Right lobe of liver (tissue), 6 donors: ENCODE measurements around the gene ASB15. TPM values are rescaled to one million over a fixed set of nuclear protein-coding genes. Genes with fewer than 3 reads are reported as not detected.

Source experiments
- ATAC-seq, 4 donors: fragments of 200-7000 bp; cut with Tn5 transposase; one replicate each; pipeline ENCODE4 v1.9.1; 2020; ENCODE audit warnings: mild to moderate bottlenecking in 4 of 4, moderate library complexity in 4 of 4
- DNase-seq, 3 donors: peaks; one replicate each; pipeline ENCODE4 v3.0.0-alpha.2; 2020
- H3K27ac ChIP-seq, 3 donors: fragments of 200-600 bp; one replicate each; pipeline ENCODE4 v1.8.0; 2022
- H3K27me3 ChIP-seq, 2 donors: fragments of 200-600 bp; one replicate each; pipeline ENCODE4 v1.8.0; 2022
- H3K36me3 ChIP-seq, 4 donors: fragments of 200-600 bp; sonication (generic) in 1 of 4; one replicate each; pipeline versions ENCODE4 v1.5.1 to v1.8.0; 2017 to 2022; ENCODE audit warnings: control low read depth in 1 of 4
- H3K4me1 ChIP-seq, 4 donors: fragments of 200-600 bp; sonication (generic) in 1 of 4; one replicate each; pipeline versions ENCODE4 v1.5.1 to v1.8.0; 2017 to 2022; ENCODE audit warnings: control low read depth in 1 of 4
- H3K4me3 ChIP-seq, 3 donors: fragments of 200-600 bp; one replicate each; pipeline ENCODE4 v1.8.0; 2022
- H3K9me3 ChIP-seq, 4 donors: fragments of 200-600 bp; sonication (generic) in 1 of 4; one replicate each; pipeline versions ENCODE4 v1.5.1 to v1.8.0; 2017 to 2022; ENCODE audit warnings: control low read depth in 1 of 4
- POLR2A ChIP-seq: fragments of 450-650 bp; IDR thresholded peaks from one replicate; pipeline ENCODE4 v1.6.1; 2017; ENCODE audit warnings: antibody characterized with exemption, mild to moderate bottlenecking
- WGBS: methylation state at CpG from one replicate; pipeline ENCODE4 v1.1.6; 2018; ENCODE audit warnings: low coverage, low lambda C conversion rate; ENCODE audit not compliant: insufficient coverage; ENCODE audit errors: missing lambda C conversion rate; 5-methylcytosine and 5-hydroxymethylcytosine counted together
- intact Hi-C, 2 donors: fragments of 100-400 bp; cut with DNase I; formaldehyde crosslinking; loops; one replicate each; pipeline versions ENCODE4 v1.11.2 to v1.14.1; 2022
- total RNA-seq, 6 experiments: library from RNA; depleted of rRNA in 2 of 6; stranded (reverse); fragments of >200 nt in 2 of 6; fragmentation: NEBNext Ultra II Directional in 3 of 6; extraction: Animal tissue kit (Norgen Biotek cat#: 25700) in 3 of 6; gene quantifications; one replicate each; pipeline versions ENCODE4 v1.1.0 to v1.2.4, GENCODE V29; 2016 to 2023
- TF ChIP-seq, protein P1 (sequence below), 4 donors: fragments of 200-600 bp in 3 of 4; fragments of 450-650 bp in 1 of 4; IDR thresholded peaks; one replicate each; pipeline versions ENCODE4 v1.5.1 to v1.8.0; 2016 to 2022; ENCODE audit warnings: antibody characterized with exemption in 4 of 4, mild to moderate bottlenecking in 2 of 4
- donor health status: DM: no; HTN: yes; CAD: no.
- donor health status: DM: no; HTN: no; CAD: no.
- donor health status: DM: no; HTN: no; CAD: no.
- donor health status: DM: no; HTN: yes; CAD: no.
- donor health status: DM: no; HTN: yes; CAD: no.

Gene ASB15
- total RNA-seq, 6 experiments from 2014 or later = not detected

DNA sequence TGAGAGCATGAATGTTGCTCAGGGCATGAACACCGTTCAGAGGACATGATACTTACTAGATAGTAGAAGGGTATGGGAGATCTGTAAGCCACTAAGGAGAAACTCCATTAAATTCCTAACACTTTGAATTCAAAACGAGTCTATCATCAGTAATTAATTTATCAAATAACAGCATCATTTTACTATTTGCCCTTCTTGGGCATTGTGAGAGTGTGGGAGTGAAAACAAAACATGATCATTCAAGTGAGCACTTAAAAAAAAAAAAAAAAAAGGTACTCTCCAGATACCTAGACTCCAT, 20.5 kb upstream of the ASB15 start:
- DNase-seq = no peak
- Histone ChIP-seq H3K27ac (no peak overlapping the region), H3K36me3 (no peaks in the 10 kb centered on the region), H3K4me3 (no peak overlapping the region), H3K27me3 (no peaks in the 10 kb centered on the region), H3K4me1 (no peaks in the 10 kb centered on the region), H3K9me3 (no peaks in the 10 kb centered on the region)
- TF ChIP-seq, protein P1, sequence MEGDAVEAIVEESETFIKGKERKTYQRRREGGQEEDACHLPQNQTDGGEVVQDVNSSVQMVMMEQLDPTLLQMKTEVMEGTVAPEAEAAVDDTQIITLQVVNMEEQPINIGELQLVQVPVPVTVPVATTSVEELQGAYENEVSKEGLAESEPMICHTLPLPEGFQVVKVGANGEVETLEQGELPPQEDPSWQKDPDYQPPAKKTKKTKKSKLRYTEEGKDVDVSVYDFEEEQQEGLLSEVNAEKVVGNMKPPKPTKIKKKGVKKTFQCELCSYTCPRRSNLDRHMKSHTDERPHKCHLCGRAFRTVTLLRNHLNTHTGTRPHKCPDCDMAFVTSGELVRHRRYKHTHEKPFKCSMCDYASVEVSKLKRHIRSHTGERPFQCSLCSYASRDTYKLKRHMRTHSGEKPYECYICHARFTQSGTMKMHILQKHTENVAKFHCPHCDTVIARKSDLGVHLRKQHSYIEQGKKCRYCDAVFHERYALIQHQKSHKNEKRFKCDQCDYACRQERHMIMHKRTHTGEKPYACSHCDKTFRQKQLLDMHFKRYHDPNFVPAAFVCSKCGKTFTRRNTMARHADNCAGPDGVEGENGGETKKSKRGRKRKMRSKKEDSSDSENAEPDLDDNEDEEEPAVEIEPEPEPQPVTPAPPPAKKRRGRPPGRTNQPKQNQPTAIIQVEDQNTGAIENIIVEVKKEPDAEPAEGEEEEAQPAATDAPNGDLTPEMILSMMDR (IDR thresholded peaks at IDR 0.05) = no peak
- no peak for TF ChIP-seq POLR2A
- intact Hi-C loops = no loop called here
- 18% methylated on average over 2 of the region's 2 CpGs for WGBS
- ATAC-seq = peak in 1 of 4 donors; percentile 44

DNA sequence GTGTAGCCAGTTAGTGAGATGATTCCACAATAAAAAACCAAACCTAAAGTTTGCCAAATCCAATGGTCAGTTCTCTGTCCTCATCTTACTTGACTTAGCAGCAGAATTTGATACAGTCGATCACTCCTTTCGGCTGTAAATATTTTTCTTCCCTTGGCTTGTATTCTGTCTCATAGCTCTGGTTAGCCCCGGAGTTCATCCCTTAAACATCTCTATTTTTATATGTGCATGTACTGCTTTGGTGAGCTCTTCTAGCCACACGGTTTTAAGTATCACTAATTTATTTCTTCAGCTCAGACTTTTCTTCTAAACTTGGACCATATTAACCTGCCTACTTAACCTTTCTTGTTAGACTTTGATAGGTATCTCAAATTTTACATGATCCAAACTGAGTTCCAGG, 17.8 kb upstream of the ASB15 start:
- Histone ChIP-seq H3K27ac (no peak overlapping the region), H3K4me1 (no peaks in the 10 kb centered on the region), H3K27me3 (no peaks in the 10 kb centered on the region), H3K36me3 (no peaks in the 10 kb centered on the region), H3K4me3 (no peak overlapping the region), H3K9me3 (no peaks in the 10 kb centered on the region)
- TF ChIP-seq, protein P1 (IDR thresholded peaks at IDR 0.05) = no peak
- no peak for DNase-seq
- intact Hi-C loops = no loop called here
- ATAC-seq = no peak
- 81% methylated on average over 4 of the region's 4 CpGs for WGBS

DNA sequence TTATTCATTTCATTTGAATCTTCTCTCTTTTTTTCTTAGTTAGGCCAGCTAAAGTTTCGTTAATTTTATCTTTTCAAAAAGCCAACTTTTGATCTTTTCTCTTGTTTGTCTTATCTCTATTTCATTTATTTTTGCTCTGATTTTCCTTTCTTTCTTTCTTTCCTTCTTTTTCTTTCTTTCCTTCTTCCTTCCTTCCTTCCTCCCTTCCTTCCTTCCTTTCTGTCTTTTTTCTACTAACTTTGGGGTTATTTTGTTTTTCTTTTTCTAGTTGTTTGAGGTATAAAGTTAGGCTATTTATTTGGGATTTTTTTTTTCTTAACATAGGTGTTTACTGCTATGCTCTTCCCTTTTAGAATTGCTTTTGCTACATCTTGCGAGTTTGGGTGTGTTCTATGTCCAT, 13.2 kb upstream of the ASB15 start:
- H3K9me3 ChIP-seq = no peaks in the 10 kb centered on the region
- intact Hi-C loops = no loop called here
- TF ChIP-seq, protein P1 (IDR thresholded peaks at IDR 0.05) = no peak
- no peaks in the 10 kb centered on the region for H3K4me1 ChIP-seq
- no peaks in the 10 kb centered on the region for H3K36me3 ChIP-seq
- H3K27me3 ChIP-seq = no peaks in the 10 kb centered on the region
- DNase-seq (no peak), ATAC-seq (no peak)
- no peak overlapping the region for H3K4me3 ChIP-seq
- H3K27ac ChIP-seq = no peak overlapping the region
- WGBS = 79% methylated on average over 2 of the region's 2 CpGs

DNA sequence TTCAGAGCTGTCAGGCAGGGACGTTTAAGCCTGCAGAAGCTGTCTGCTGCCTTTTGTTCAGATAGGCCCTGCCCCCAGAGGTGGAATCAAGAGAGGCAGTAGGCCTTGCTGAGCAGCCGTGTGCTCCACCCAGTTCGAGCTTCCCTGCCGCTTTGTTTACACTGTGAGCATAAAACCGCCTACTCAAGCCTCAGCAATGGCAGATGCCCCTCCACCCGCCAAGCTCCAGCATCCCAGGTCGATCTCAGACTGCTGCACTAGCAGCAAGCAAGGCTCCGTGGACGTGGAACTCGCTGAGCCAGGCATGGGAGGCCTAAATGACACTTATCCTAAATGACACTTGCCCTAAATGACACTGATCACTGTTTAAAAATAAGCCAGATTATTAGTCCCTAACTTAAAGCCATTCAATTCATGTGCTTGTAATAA, 6.8 kb upstream of the ASB15 start:
- intact Hi-C loops = no loop called here
- no peak for ATAC-seq
- Histone ChIP-seq H3K36me3 (no peaks in the 10 kb centered on the region), H3K27ac (no peak overlapping the region), H3K27me3 (no peaks in the 10 kb centered on the region), H3K9me3 (no peaks in the 10 kb centered on the region), H3K4me1 (no peaks in the 10 kb centered on the region), H3K4me3 (no peak overlapping the region)
- TF ChIP-seq, protein P1 (IDR thresholded peaks at IDR 0.05) = no peak
- no peak for TF ChIP-seq POLR2A
- 84% methylated on average over 4 of the region's 10 CpGs for whole genome bisulfite sequencing
- no peak for DNase-seq

DNA sequence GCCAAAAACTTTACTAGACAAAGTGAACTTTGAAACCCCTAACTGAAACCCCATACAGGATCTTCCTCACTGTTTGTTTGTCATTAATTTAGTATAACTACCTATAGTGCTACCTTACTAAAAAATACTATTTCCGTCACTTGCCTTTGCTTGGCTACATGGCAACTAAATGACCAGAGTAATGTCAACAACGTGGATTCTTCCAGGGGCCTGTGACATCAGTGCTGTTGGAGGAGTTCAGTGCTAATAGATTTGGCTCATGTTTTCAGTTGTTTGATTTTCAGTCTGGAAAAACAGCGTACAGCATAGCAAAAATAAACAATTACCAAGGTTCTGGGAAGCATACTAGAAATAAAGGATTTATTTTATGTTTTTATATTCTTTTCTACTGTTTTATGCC, 3.0 kb upstream of the ASB15 start:
- no peak overlapping the region for H3K4me3 ChIP-seq
- DNase-seq (peak in 2 of 3 donors; percentile 24 to 55), ATAC-seq (peak; percentile 91 to 96 (median 95))
- no peaks in the 10 kb centered on the region for H3K4me1 ChIP-seq
- H3K27me3 ChIP-seq = no peaks in the 10 kb centered on the region
- TF ChIP-seq, protein P1 (IDR thresholded peaks at IDR 0.05) = no peak
- no peak for TF ChIP-seq POLR2A
- 37% methylated on average over 3 of the region's 3 CpGs for whole genome bisulfite sequencing
- intact Hi-C loops = no loop called here
- H3K9me3 ChIP-seq = no peaks in the 10 kb centered on the region
- H3K27ac ChIP-seq = peak overlapping the region in 2 of 3 donors; percentile 17 to 50
- H3K36me3 ChIP-seq = no peaks in the 10 kb centered on the region
